CD1c-positive myeloid dendritic cell (primary cell): ENCODE measurements around the gene SLC7A5.
"Not testable (repeated sequence)": the region's sequence is repeated elsewhere in the genome, so short reads cannot be mapped to it uniquely, and the experiment has no call there.

Experiments
- DNase-seq: peaks from one replicate; pipeline ENCODE4 v3.0.0-alpha.2; 2016; ENCODE audit errors: extremely low spot score

The SLC7A5 gene

GRCh38 chr16:87861300-87862099 lies 7.8 kb downstream of the SLC7A5 start:
- not testable (repeated sequence) for DNase-seq

GRCh38 chr16:87860553-87861299 lies 8.6 kb downstream of the SLC7A5 start:
- no peak for DNase-seq

- DNase-seq = not testable (repeated sequence)
Observed at GRCh38 chr16:87858151-87858993, 10.9 kb downstream of the SLC7A5 start.

- DNase-seq = no peak
Observed at GRCh38 chr16:87856791-87857228, 12.5 kb downstream of the SLC7A5 start.

GRCh38 chr16:87855852-87856715 lies 13.2 kb downstream of the SLC7A5 start:
- peak; percentile 70 for DNase-seq

- DNase-seq = no peak
Observed at GRCh38 chr16:87854907-87855683, 14.2 kb downstream of the SLC7A5 start.

- DNase-seq = no peak
Observed at GRCh38 chr16:87854053-87854906, 15.0 kb downstream of the SLC7A5 start.

GRCh38 chr16:87853411-87854052 lies 15.8 kb downstream of the SLC7A5 start:
- peak; percentile 91 for DNase-seq

- no peak for DNase-seq
Observed at GRCh38 chr16:87851601-87852000, 17.7 kb downstream of the SLC7A5 start.

GRCh38 chr16:87851141-87851587 lies 18.1 kb downstream of the SLC7A5 start:
- no peak for DNase-seq

- peak; percentile 75 for DNase-seq
Observed at GRCh38 chr16:87850009-87851006, 19.0 kb downstream of the SLC7A5 start.

GRCh38 chr16:87849419-87850008 lies 19.8 kb downstream of the SLC7A5 start:
- no peak for DNase-seq

GRCh38 chr16:87848676-87849345 lies 20.5 kb downstream of the SLC7A5 start:
- DNase-seq = no peak

- no peak for DNase-seq
Observed at GRCh38 chr16:87847785-87848675, 21.3 kb downstream of the SLC7A5 start.

- DNase-seq = no peak
Observed at GRCh38 chr16:87847467-87847784, 21.9 kb downstream of the SLC7A5 start.
